Activated T-helper 1 cell treated with anti-CD3 and anti-CD28 coated beads, Interleukin-12 subunit alpha, Interleukin-12 subunit beta, Interleukin-2, Interleukin-4 antibody, amounts not matched to agents 30 ng/mL and 10 ng/mL and 1 ng/mL, durations not matched to agents 14 hours and 24 hours and 36 hours (primary cell): ENCODE measurements around the gene INPP5A. TPM values are rescaled to one million over a fixed set of nuclear protein-coding genes. Genes with fewer than 3 reads are reported as not detected.
"Not testable (repeated sequence)": the region's sequence is repeated elsewhere in the genome, so short reads cannot be mapped to it uniquely, and the experiment has no call there.

Experiments
- DNase-seq: peaks from one replicate; pipeline ENCODE4 v3.0.0; 2021; ENCODE audit warnings: low spot score
- H3K27ac Mint-ChIP-seq: one replicate; pipeline ENCODE4 v1.8.0; 2021; ENCODE audit warnings: mild to moderate bottlenecking, mixed read lengths
- H3K27me3 Mint-ChIP-seq: one replicate; pipeline ENCODE4 v1.8.0; 2022; ENCODE audit warnings: mild to moderate bottlenecking, moderate library complexity, mixed read lengths; ENCODE audit not compliant: insufficient read depth
- H3K36me3 Mint-ChIP-seq: one replicate; pipeline ENCODE4 v1.8.0; 2021; ENCODE audit warnings: low read depth, mixed read lengths
- H3K4me1 Mint-ChIP-seq: one replicate; pipeline ENCODE4 v1.8.0; 2021; ENCODE audit warnings: low read depth, mixed read lengths
- H3K4me3 Mint-ChIP-seq: one replicate; pipeline ENCODE4 v1.8.0; 2021; ENCODE audit warnings: mild to moderate bottlenecking, moderate library complexity, mixed read lengths
- H3K9me3 Mint-ChIP-seq: one replicate; pipeline ENCODE4 v1.8.0; 2021; ENCODE audit warnings: mixed read lengths
- intact Hi-C: fragments of 100-400 bp; cut with micrococcal nuclease; formaldehyde crosslinking; loops from one replicate; pipeline ENCODE4 v1.15.1; 2024
- total RNA-seq: library from RNA; stranded (reverse); gene quantifications from 2 replicates; pipeline ENCODE4 v1.2.3, GENCODE V29; 2022

INPP5A gene
- total RNA-seq, 1 donor from 2014 or later = 13.4 TPM

GRCh38 chr10:132820056-132820455 lies 282.5 kb downstream of the INPP5A start:
- H3K27me3 Mint-ChIP-seq = peaks cover 3% of the 10 kb centered on the region
- intact Hi-C loops = no loop called here
- no peak overlapping the region for H3K27ac Mint-ChIP-seq
- peaks cover 5% of the 10 kb centered on the region for H3K9me3 Mint-ChIP-seq
- H3K36me3 Mint-ChIP-seq = peaks cover 3% of the 10 kb centered on the region
- H3K4me3 Mint-ChIP-seq = no peak overlapping the region
- DNase-seq = no peak
- H3K4me1 Mint-ChIP-seq = no peaks in the 10 kb centered on the region

GRCh38 chr10:132825783-132826523 lies 288.4 kb downstream of the INPP5A start:
- H3K4me3 Mint-ChIP-seq, DNase-seq, H3K4me1 Mint-ChIP-seq, H3K36me3 Mint-ChIP-seq, H3K27me3 Mint-ChIP-seq, H3K9me3 Mint-ChIP-seq, H3K27ac Mint-ChIP-seq, intact Hi-C loops: not testable (repeated sequence)

GRCh38 chr10:132826524-132827422 lies 289.2 kb downstream of the INPP5A start:
- H3K4me3 Mint-ChIP-seq = no peak overlapping the region
- no peak overlapping the region for H3K27ac Mint-ChIP-seq
- H3K36me3 Mint-ChIP-seq = no peaks in the 10 kb centered on the region
- no peak for DNase-seq
- H3K27me3 Mint-ChIP-seq = peaks cover 3% of the 10 kb centered on the region
- H3K9me3 Mint-ChIP-seq = peaks cover 5% of the 10 kb centered on the region
- intact Hi-C loops = no loop called here
- no peaks in the 10 kb centered on the region for H3K4me1 Mint-ChIP-seq

- Mint-ChIP-seq H3K27me3 (peaks cover 3% of the 10 kb centered on the region), H3K4me1 (no peaks in the 10 kb centered on the region), H3K4me3 (no peak overlapping the region), H3K27ac (no peak overlapping the region), H3K36me3 (no peaks in the 10 kb centered on the region), H3K9me3 (peaks cover 5% of the 10 kb centered on the region)
- no peak for DNase-seq
- intact Hi-C loops = no loop called here
Observed at GRCh38 chr10:132827423-132827789, 289.8 kb downstream of the INPP5A start.

GRCh38 chr10:132827861-132828539 lies 290.4 kb downstream of the INPP5A start:
- no peak overlapping the region for H3K4me3 Mint-ChIP-seq
- no peaks in the 10 kb centered on the region for H3K4me1 Mint-ChIP-seq
- no peak overlapping the region for H3K27ac Mint-ChIP-seq
- H3K9me3 Mint-ChIP-seq = peaks cover 5% of the 10 kb centered on the region
- no peak for DNase-seq
- no peaks in the 10 kb centered on the region for H3K36me3 Mint-ChIP-seq
- peaks cover 3% of the 10 kb centered on the region for H3K27me3 Mint-ChIP-seq
- intact Hi-C loops = no loop called here

- H3K27ac Mint-ChIP-seq = no peak overlapping the region
Observed at GRCh38 chr10:132828681-132829080, 291.1 kb downstream of the INPP5A start.

GRCh38 chr10:132829403-132829802 lies 291.8 kb downstream of the INPP5A start:
- Mint-ChIP-seq H3K4me3 (no peak overlapping the region), H3K36me3 (no peaks in the 10 kb centered on the region), H3K27ac (no peak overlapping the region), H3K9me3 (peaks cover 5% of the 10 kb centered on the region), H3K27me3 (peaks cover 3% of the 10 kb centered on the region), H3K4me1 (no peaks in the 10 kb centered on the region)
- intact Hi-C loops = no loop called here
- no peak for DNase-seq

More at GRCh38 chr10:132828681-132829080, 291.1 kb downstream of the INPP5A start:
- Mint-ChIP-seq H3K4me3 (no peak overlapping the region), H3K9me3 (peaks cover 5% of the 10 kb centered on the region), H3K4me1 (no peaks in the 10 kb centered on the region), H3K36me3 (no peaks in the 10 kb centered on the region), H3K27me3 (peaks cover 3% of the 10 kb centered on the region)
- no peak for DNase-seq
- intact Hi-C loops = no loop called here

GRCh38 chr10:132832186-132832969 lies 294.8 kb downstream of the INPP5A start:
- Mint-ChIP-seq H3K4me1 (no peaks in the 10 kb centered on the region), H3K27ac (no peak overlapping the region), H3K9me3 (peaks cover 5% of the 10 kb centered on the region), H3K4me3 (no peak overlapping the region), H3K27me3 (peaks cover 3% of the 10 kb centered on the region), H3K36me3 (no peaks in the 10 kb centered on the region)
- no peak for DNase-seq
- intact Hi-C loops = loop anchor here (10.0 kb wide), 1 partner anchor 292 kb away; no protein-coding TSS in a partner anchor

Other genes starting within 250 kb of the INPP5A start
- gene STK32C, start 229.8 kb upstream of the INPP5A start, total RNA-seq = 14.6 and 15.5 TPM in 2 replicates
- gene LRRC27, start 205.6 kb upstream of the INPP5A start, total RNA-seq = 1.7 and 3.4 TPM in 2 replicates
- 4.1 and 4.8 TPM in 2 replicates for gene PWWP2B, start 140.6 kb upstream of the INPP5A start, total RNA-seq
- not detected in 2 replicates for gene NKX6-2, start 248.4 kb downstream of the INPP5A start, total RNA-seq